HEK293 (cell line): ENCODE data around the gene SGSM2.

ENCODE experiments used
- CTCF ChIA-PET: fragments of 350-600 bp; formaldehyde crosslinking; extraction: SDS; loops from one replicate; lab custom pipeline; 2021; ENCODE audit warnings: antibody characterized with exemption; lab: Yijun Ruan, JAX
- POLR2A ChIA-PET: fragments of 300-600 bp; formaldehyde crosslinking; extraction: SDS; loops from one replicate; lab custom pipeline; 2020; ENCODE audit warnings: antibody characterized with exemption, inconsistent platforms; lab: Yijun Ruan, JAX
- H3K27ac ChIP-seq: fragments of 200-500 bp; sonication (Bioruptor generic); 2 replicates; pipeline ENCODE4 v1.5.1; 2014; ENCODE audit warnings: low read depth, low read length, control low read depth, inconsistent platforms; ENCODE audit errors: extremely low read depth
- H3K36me3 ChIP-seq, 2 experiments: fragments of 200-500 bp in 1 of 2; sonication (Bioruptor generic) in 1 of 2; 1 replicate in 1 of 2; 2 replicates in 1 of 2; pipeline ENCODE4 v1.5.1; 2014 to 2017; ENCODE audit warnings: inconsistent platforms in 2 of 2, low read length in 2 of 2; ENCODE audit not compliant: control insufficient read depth in 2 of 2, insufficient read depth in 1 of 2
- H3K4me1 ChIP-seq: fragments of 200-500 bp; sonication (Bioruptor generic); 2 replicates; pipeline ENCODE4 v1.5.1; 2014; ENCODE audit warnings: mild to moderate bottlenecking, low read length, inconsistent platforms; ENCODE audit not compliant: control insufficient read depth, insufficient read depth
- H3K4me3 ChIP-seq: 2 replicates; pipeline ENCODE4 v1.5.1; 2011; ENCODE audit warnings: low read depth, mild to moderate bottlenecking, control low read depth, low read length, moderate library complexity
- H3K9me3 ChIP-seq: fragments of 200-500 bp; sonication (Bioruptor generic); 2 replicates; pipeline ENCODE4 v1.5.1; 2014; ENCODE audit warnings: low read depth, low read length, inconsistent platforms; ENCODE audit not compliant: control insufficient read depth, insufficient read depth
- BCL11A ChIP-seq: fragments of 450-650 bp; formaldehyde crosslinking; IDR thresholded peaks from 2 replicates; pipeline ENCODE4 v1.5.1; 2016; ENCODE audit warnings: low read depth, missing biosample characterization, missing genetic modification characterization
- GLI4 ChIP-seq: fragments of 450-650 bp; formaldehyde crosslinking; IDR thresholded peaks from 2 replicates; pipeline ENCODE4 v1.5.1; 2016; ENCODE audit warnings: missing biosample characterization, missing genetic modification characterization
- HOXC10 ChIP-seq: sonication (generic); formaldehyde crosslinking; IDR thresholded peaks from 2 replicates; pipeline ENCODE4 v1.8.1; 2023; ENCODE audit warnings: mild to moderate bottlenecking, missing genetic modification reagents
- KLF10 ChIP-seq: fragments of 450-650 bp; IDR thresholded peaks from 2 replicates; pipeline ENCODE4 v1.5.1; 2018; ENCODE audit warnings: missing biosample characterization, mild to moderate bottlenecking, missing genetic modification characterization
- REPIN1 ChIP-seq: fragments of 450-650 bp; formaldehyde crosslinking; IDR thresholded peaks from 2 replicates; pipeline ENCODE4 v1.5.1; 2017; ENCODE audit warnings: missing biosample characterization, missing genetic modification characterization, low read depth
- SCRT1 ChIP-seq: fragments of 450-650 bp; formaldehyde crosslinking; IDR thresholded peaks from 2 replicates; pipeline ENCODE4 v1.5.1; 2016; ENCODE audit warnings: missing biosample characterization, missing genetic modification characterization, borderline replicate concordance
- YY1 ChIP-seq: fragments of 450-650 bp; formaldehyde crosslinking; IDR thresholded peaks from 2 replicates; pipeline ENCODE4 v1.5.1; 2018; ENCODE audit warnings: missing biosample characterization, missing genetic modification characterization
- YY2 ChIP-seq: fragments of 450-650 bp; formaldehyde crosslinking; IDR thresholded peaks from 2 replicates; pipeline ENCODE4 v1.5.1; 2016; ENCODE audit warnings: missing biosample characterization, missing genetic modification characterization
- ZBTB1 ChIP-seq: fragments of 450-650 bp; formaldehyde crosslinking; IDR thresholded peaks from 2 replicates; pipeline ENCODE4 v1.5.1; 2016; ENCODE audit warnings: missing biosample characterization, missing genetic modification characterization
- ZBTB48 ChIP-seq: fragments of 450-650 bp; formaldehyde crosslinking; IDR thresholded peaks from 2 replicates; pipeline ENCODE4 v1.5.1; 2016; ENCODE audit warnings: missing biosample characterization, missing genetic modification characterization
- ZFHX2 ChIP-seq: fragments of 450-650 bp; formaldehyde crosslinking; conservative IDR thresholded peaks from 2 replicates; pipeline ENCODE4 v1.5.1; 2016; ENCODE audit warnings: missing biosample characterization, missing genetic modification characterization
- ZNF19 ChIP-seq: fragments of 450-650 bp; formaldehyde crosslinking; IDR thresholded peaks from 2 replicates; pipeline ENCODE4; 2016; ENCODE audit warnings: missing biosample characterization, missing genetic modification characterization, low read depth
- ZNF221 ChIP-seq: fragments of 450-650 bp; formaldehyde crosslinking; IDR thresholded peaks from 2 replicates; pipeline ENCODE4 v1.5.1; 2017; ENCODE audit warnings: missing biosample characterization, missing genetic modification characterization, borderline replicate concordance
- ZNF292 ChIP-seq: fragments of 450-650 bp; formaldehyde crosslinking; IDR thresholded peaks from 2 replicates; pipeline ENCODE4 v1.5.1; 2016; ENCODE audit warnings: low read depth, missing biosample characterization, missing genetic modification characterization, borderline replicate concordance
- ZNF335 ChIP-seq: fragments of 450-650 bp; formaldehyde crosslinking; conservative IDR thresholded peaks from 2 replicates; pipeline ENCODE4 v1.5.1; 2016; ENCODE audit warnings: missing biosample characterization, missing genetic modification characterization
- ZNF624 ChIP-seq: fragments of 450-650 bp; formaldehyde crosslinking; IDR thresholded peaks from 2 replicates; pipeline ENCODE4 v1.5.1; 2017; ENCODE audit warnings: missing biosample characterization, missing genetic modification characterization
- ZNF654 ChIP-seq: fragments of 450-650 bp; formaldehyde crosslinking; IDR thresholded peaks from 2 replicates; pipeline ENCODE4 v1.5.1; 2016; ENCODE audit warnings: low read depth, missing biosample characterization, missing genetic modification characterization
- ZNF670 ChIP-seq: fragments of 450-650 bp; formaldehyde crosslinking; IDR thresholded peaks from 2 replicates; pipeline ENCODE4 v1.5.1; 2016; ENCODE audit warnings: missing biosample characterization, missing genetic modification characterization, low read depth
- ZNF76 ChIP-seq: fragments of 450-650 bp; formaldehyde crosslinking; IDR thresholded peaks from 2 replicates; pipeline ENCODE4; 2016; ENCODE audit warnings: low read depth, missing biosample characterization, missing genetic modification characterization, borderline replicate concordance
- ZNF830 ChIP-seq: fragments of 450-650 bp; IDR thresholded peaks from 2 replicates; pipeline ENCODE4 v1.5.0; 2018; ENCODE audit warnings: missing biosample characterization, missing genetic modification characterization, low read depth, mild to moderate bottlenecking, moderate library complexity
- TF ChIP-seq, protein P1 (sequence below): fragments of 450-650 bp; formaldehyde crosslinking; IDR thresholded peaks from 2 replicates; pipeline ENCODE4 v1.5.1; 2016; ENCODE audit warnings: missing biosample characterization, missing genetic modification characterization, borderline replicate concordance
- TF ChIP-seq, protein P2 (sequence below): fragments of 450-650 bp; formaldehyde crosslinking; IDR thresholded peaks from 2 replicates; pipeline ENCODE4 v1.5.1; 2016; ENCODE audit warnings: missing biosample characterization, missing genetic modification characterization
- TF ChIP-seq, protein P3 (sequence below): fragments of 450-650 bp; formaldehyde crosslinking; IDR thresholded peaks from 2 replicates; pipeline ENCODE4 v1.5.1; 2016; ENCODE audit warnings: missing biosample characterization, missing genetic modification characterization
- TF ChIP-seq, protein P4 (sequence below): fragments of 450-650 bp; formaldehyde crosslinking; IDR thresholded peaks from 2 replicates; pipeline ENCODE4 v1.5.1; 2016; ENCODE audit warnings: missing biosample characterization, missing genetic modification characterization

Gene SGSM2

DNA sequence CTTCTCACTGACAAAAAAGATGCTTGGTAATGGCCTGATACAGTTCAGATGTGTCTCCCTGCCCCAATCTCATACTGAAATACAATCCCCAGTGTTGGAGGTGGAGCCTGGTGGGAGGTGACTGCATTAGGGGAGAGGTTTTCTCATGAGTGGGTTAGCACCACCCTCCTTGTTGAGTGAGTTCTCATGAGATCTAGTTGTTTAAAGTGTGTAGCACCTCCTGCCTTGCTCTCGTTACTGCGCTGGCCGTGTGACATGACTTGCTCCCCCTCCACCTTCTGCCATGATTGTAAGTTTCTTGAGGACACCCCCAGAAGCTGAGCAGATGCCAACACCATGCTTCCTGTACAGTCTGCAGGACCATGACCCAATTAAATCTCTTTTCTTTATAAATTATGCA is 6.0 kb upstream of the SGSM2 start (continued):
- TF ChIP-seq, protein P1, sequence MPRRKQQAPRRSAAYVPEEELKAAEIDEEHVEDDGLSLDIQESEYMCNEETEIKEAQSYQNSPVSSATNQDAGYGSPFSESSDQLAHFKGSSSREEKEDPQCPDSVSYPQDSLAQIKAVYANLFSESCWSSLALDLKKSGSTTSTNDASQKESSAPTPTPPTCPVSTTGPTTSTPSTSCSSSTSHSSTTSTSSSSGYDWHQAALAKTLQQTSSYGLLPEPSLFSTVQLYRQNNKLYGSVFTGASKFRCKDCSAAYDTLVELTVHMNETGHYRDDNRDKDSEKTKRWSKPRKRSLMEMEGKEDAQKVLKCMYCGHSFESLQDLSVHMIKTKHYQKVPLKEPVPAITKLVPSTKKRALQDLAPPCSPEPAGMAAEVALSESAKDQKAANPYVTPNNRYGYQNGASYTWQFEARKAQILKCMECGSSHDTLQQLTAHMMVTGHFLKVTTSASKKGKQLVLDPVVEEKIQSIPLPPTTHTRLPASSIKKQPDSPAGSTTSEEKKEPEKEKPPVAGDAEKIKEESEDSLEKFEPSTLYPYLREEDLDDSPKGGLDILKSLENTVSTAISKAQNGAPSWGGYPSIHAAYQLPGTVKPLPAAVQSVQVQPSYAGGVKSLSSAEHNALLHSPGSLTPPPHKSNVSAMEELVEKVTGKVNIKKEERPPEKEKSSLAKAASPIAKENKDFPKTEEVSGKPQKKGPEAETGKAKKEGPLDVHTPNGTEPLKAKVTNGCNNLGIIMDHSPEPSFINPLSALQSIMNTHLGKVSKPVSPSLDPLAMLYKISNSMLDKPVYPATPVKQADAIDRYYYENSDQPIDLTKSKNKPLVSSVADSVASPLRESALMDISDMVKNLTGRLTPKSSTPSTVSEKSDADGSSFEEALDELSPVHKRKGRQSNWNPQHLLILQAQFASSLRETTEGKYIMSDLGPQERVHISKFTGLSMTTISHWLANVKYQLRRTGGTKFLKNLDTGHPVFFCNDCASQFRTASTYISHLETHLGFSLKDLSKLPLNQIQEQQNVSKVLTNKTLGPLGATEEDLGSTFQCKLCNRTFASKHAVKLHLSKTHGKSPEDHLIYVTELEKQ (tag by site-specific recombination): no peak
- no peak for TF ChIP-seq ZNF221 (tag by site-specific recombination)
- TF ChIP-seq SCRT1 (tag by site-specific recombination): no peak
- TF ChIP-seq YY1 (tag by site-specific recombination): no peak

DNA sequence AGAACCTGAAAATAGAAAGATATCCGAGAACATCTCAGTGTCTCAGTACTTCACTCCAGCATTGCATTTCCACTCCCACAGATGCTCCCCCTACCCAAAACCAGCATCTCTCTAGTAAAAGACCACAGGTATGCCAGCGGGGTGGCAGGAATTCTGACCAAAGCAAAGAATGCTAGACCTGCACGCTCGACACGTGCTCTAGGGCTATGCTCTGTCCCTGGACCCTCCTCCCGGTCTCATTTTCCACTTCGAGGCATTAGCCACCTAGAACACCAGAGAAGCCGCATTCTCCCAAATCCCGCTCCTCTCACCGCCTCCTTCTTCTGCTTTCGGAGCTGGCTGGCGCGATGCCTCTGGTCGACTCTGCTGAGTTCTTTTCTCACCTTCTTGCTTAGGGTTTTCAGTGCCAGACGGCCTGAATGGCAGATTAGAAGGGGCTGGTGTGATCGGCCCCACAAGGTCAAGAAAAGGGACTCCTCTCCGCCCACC is 1.5 kb upstream of the SGSM2 start:
- ChIA-PET POLR2A (interaction anchor here (0.5 to 4.0 kb wide), 21 partner anchors 9 to 206 kb away, joined by 3 to 49 read pairs (median 5); partner anchors contain the start of genes SMG6 and SRR), CTCF (interaction anchor here (0.9 to 10.9 kb wide), 9 partner anchors 12 to 91 kb away, joined by 3 to 110 read pairs (median 5); no protein-coding TSS in a partner anchor)
- Histone ChIP-seq H3K4me3 (peak overlapping the region; percentile 56), H3K36me3 (peaks cover 46 to 50% of the 10 kb centered on the region in 2 experiments), H3K4me1 (peaks cover 14% of the 10 kb centered on the region), H3K27ac (peak overlapping the region; percentile 88; the same call in 1 of the 2 replicates), H3K9me3 (no peaks in the 10 kb centered on the region)
- no peak for TF ChIP-seq ZFHX2 (tag by site-specific recombination)
- TF ChIP-seq REPIN1 (tag by site-specific recombination): 0 out of 2 replicates have a peak, but pooled peaks have one; percentile 8

DNA sequence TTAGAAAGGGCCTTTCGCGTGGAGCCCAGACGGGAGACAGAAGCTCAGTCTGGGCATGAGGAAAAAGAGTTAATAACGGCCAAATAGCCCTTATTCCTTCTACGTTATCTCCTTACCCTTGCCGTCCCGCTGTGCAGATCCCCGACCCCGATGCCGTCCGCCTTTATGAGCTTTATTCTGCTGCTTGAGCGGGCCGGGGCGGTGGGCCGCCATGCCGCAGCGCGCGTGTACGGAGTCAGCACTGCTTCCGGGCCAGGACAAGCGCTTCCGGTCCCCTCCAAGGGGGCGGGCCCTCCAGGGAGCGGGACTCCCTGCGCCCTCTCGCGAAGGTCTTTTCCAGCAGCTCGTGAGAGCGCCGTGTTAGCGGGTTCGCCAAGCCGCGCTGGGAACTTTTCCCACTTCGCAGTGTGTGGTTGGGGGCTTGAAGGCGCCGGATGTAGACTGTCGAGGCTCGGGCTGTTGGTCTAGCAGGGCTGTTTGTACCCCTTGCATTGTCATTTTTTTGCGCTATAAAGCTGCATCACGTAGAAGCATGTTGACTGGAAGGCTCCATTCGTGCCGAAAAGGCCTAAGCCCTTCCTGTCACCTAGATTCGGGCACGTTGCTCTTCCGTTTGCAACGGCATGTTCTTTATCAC is 968 bp upstream of the SGSM2 start, which contains the start of gene TSR1:
Gene TSR1, minus strand, starts transcription at position 243 of the 637 bp plus-strand sequence. Its CDS starts 30 bp downstream, at position 213.
- POLR2A ChIA-PET: interaction anchor here (0.5 to 4.0 kb wide), 23 partner anchors 8 to 207 kb away, joined by 3 to 49 read pairs (median 5); partner anchors contain the start of genes SMG6 and SRR
- TF ChIP-seq BCL11A (tag by site-specific recombination) (no peak), ZNF624 (no peak), ZNF670 (tag by site-specific recombination) (no peak), ZNF335 (tag by site-specific recombination) (no peak), ZBTB1 (tag by site-specific recombination) (no peak), GLI4 (tag by site-specific recombination) (no peak), ZNF292 (tag by site-specific recombination) (no peak), ZNF76 (tag by site-specific recombination) (peak; percentile 75; the same call in 1 of the 2 replicates), YY2 (peak; percentile 98), ZBTB48 (tag by site-specific recombination) (peak; percentile 15; the same call in 1 of the 2 replicates), HOXC10 (CRISPR knock-in tag) (0 out of 2 replicates have a peak, but pooled peaks have one; percentile 69), KLF10 (tag by site-specific recombination) (no peak), ZNF830 (tag by site-specific recombination) (no peak), ZNF654 (tag by site-specific recombination) (no peak), ZNF19 (no peak)
- TF ChIP-seq, protein P2, sequence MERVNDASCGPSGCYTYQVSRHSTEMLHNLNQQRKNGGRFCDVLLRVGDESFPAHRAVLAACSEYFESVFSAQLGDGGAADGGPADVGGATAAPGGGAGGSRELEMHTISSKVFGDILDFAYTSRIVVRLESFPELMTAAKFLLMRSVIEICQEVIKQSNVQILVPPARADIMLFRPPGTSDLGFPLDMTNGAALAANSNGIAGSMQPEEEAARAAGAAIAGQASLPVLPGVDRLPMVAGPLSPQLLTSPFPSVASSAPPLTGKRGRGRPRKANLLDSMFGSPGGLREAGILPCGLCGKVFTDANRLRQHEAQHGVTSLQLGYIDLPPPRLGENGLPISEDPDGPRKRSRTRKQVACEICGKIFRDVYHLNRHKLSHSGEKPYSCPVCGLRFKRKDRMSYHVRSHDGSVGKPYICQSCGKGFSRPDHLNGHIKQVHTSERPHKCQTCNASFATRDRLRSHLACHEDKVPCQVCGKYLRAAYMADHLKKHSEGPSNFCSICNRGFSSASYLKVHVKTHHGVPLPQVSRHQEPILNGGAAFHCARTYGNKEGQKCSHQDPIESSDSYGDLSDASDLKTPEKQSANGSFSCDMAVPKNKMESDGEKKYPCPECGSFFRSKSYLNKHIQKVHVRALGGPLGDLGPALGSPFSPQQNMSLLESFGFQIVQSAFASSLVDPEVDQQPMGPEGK: peak; percentile 68
- TF ChIP-seq, protein P3, sequence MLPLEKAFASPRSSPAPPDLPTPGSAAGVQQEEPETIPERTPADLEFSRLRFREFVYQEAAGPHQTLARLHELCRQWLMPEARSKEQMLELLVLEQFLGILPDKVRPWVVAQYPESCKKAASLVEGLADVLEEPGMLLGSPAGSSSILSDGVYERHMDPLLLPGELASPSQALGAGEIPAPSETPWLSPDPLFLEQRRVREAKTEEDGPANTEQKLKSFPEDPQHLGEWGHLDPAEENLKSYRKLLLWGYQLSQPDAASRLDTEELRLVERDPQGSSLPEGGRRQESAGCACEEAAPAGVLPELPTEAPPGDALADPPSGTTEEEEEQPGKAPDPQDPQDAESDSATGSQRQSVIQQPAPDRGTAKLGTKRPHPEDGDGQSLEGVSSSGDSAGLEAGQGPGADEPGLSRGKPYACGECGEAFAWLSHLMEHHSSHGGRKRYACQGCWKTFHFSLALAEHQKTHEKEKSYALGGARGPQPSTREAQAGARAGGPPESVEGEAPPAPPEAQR: no peak
- TF ChIP-seq, protein P4, sequence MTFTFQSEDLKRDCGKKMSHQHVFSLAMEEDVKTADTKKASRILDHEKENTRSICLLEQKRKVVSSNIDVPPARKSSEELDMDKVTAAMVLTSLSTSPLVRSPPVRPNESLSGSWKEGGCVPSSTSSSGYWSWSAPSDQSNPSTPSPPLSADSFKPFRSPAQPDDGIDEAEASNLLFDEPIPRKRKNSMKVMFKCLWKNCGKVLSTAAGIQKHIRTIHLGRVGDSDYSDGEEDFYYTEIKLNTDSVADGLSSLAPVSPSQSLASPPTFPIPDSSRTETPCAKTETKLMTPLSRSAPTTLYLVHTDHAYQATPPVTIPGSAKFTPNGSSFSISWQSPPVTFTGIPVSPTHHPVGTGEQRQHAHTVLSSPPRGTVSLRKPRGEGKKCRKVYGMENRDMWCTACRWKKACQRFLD (tag by site-specific recombination): no peak

More for the DNA sequence above, 968 bp upstream of the SGSM2 start, which contains the start of gene TSR1:
- H3K27ac ChIP-seq: peak within 1 kb of the TSS; percentile 88
- H3K4me1 ChIP-seq: peaks cover 14% of the 10 kb centered on the region
- CTCF ChIA-PET: interaction anchor here (0.5 to 10.9 kb wide), 12 partner anchors 12 to 450 kb away, joined by 3 to 110 read pairs (median 4); no protein-coding TSS in a partner anchor
- peak within 1 kb of the TSS; percentile 56 for H3K4me3 ChIP-seq
- peaks cover 41 to 44% of the 10 kb centered on the region in 2 experiments for H3K36me3 ChIP-seq
- no peaks in the 10 kb centered on the region for H3K9me3 ChIP-seq
